SJCRH30 (cell line): ENCODE results near the gene ITGA11. TPM values are rescaled to one million over a fixed set of nuclear protein-coding genes. Genes with fewer than 3 reads are reported as not detected.

Experiments used
- DNase-seq, 2 experiments: peaks; one replicate each; pipeline ENCODE4 v3.0.0-alpha.2; 2015 to 2020
- H3K27ac ChIP-seq: fragments of 250-450 bp; sonication (Bioruptor Pico); 2 replicates; pipeline ENCODE4 v1.5.1; 2020; ENCODE audit warnings: mild to moderate bottlenecking, moderate library complexity
- H3K27me3 ChIP-seq: fragments of 250-450 bp; sonication (Bioruptor Pico); 2 replicates; pipeline ENCODE4 v1.5.1; 2020; ENCODE audit warnings: mild to moderate bottlenecking, moderate library complexity
- H3K36me3 ChIP-seq: fragments of 250-450 bp; sonication (Bioruptor Pico); 2 replicates; pipeline ENCODE4 v1.5.1; 2020; ENCODE audit warnings: mild to moderate bottlenecking, moderate library complexity
- H3K4me1 ChIP-seq: fragments of 250-450 bp; sonication (Bioruptor Pico); 2 replicates; pipeline ENCODE4 v1.5.1; 2020; ENCODE audit warnings: mild to moderate bottlenecking, moderate library complexity
- H3K4me3 ChIP-seq: fragments of 250-450 bp; sonication (Bioruptor Pico); 2 replicates; pipeline ENCODE4 v1.5.1; 2020; ENCODE audit warnings: mild to moderate bottlenecking, moderate library complexity
- H3K9me3 ChIP-seq: fragments of 250-450 bp; sonication (Bioruptor Pico); replicated peaks from 2 replicates; pipeline ENCODE4 v1.5.1; 2020; ENCODE audit warnings: mild to moderate bottlenecking, moderate library complexity
- total RNA-seq: library from RNA; depleted of rRNA; stranded (reverse); fragments of >200 nt; shearing (Covaris generic); gene quantifications from 2 replicates; pipeline ENCODE4 v1.2.3, GENCODE V29; 2014

The ITGA11 gene
- total RNA-seq, 1 experiment from 2014 or later: not detected

- peaks cover 22% of the 10 kb centered on the region for H3K4me1 ChIP-seq
- H3K36me3 ChIP-seq: 0 out of 2 replicates have a peak, but pooled peaks cover 5% of the 10 kb centered on the region
- H3K27ac ChIP-seq: peak overlapping the region; percentile 96
- H3K4me3 ChIP-seq: peak overlapping the region; percentile 78
- DNase-seq: peak; percentile 83 to 89
- no peaks in the 10 kb centered on the region for H3K27me3 ChIP-seq
- H3K9me3 ChIP-seq: no peaks in the 10 kb centered on the region
Observed at GRCh38 chr15:68277131-68277602, 154.8 kb downstream of the ITGA11 start.

- Histone ChIP-seq H3K27me3 (no peaks in the 10 kb centered on the region), H3K4me1 (peaks cover 17% of the 10 kb centered on the region), H3K9me3 (no peaks in the 10 kb centered on the region), H3K4me3 (peak overlapping the region; percentile 78), H3K36me3 (0 out of 2 replicates have a peak, but pooled peaks cover 5% of the 10 kb centered on the region), H3K27ac (peak overlapping the region; percentile 96)
- DNase-seq: peak in 1 of 2 experiments; percentile 37
Observed at GRCh38 chr15:68276668-68277067, 155.3 kb downstream of the ITGA11 start.

GRCh38 chr15:68275165-68275746 is 156.7 kb downstream of the ITGA11 start:
- Histone ChIP-seq H3K36me3 (no peaks in the 10 kb centered on the region), H3K27me3 (no peaks in the 10 kb centered on the region), H3K27ac (no peak overlapping the region), H3K4me1 (peaks cover 3% of the 10 kb centered on the region), H3K9me3 (no peaks in the 10 kb centered on the region), H3K4me3 (no peak overlapping the region)
- no peak for DNase-seq

- no peak for DNase-seq
- H3K4me3 ChIP-seq: no peak overlapping the region
- H3K4me1 ChIP-seq: no peaks in the 10 kb centered on the region; the same call in 1 of the 2 replicates
- no peaks in the 10 kb centered on the region for H3K9me3 ChIP-seq
- no peak overlapping the region for H3K27ac ChIP-seq
- no peaks in the 10 kb centered on the region for H3K27me3 ChIP-seq
- H3K36me3 ChIP-seq: no peaks in the 10 kb centered on the region
Observed at GRCh38 chr15:68274201-68274848, 157.6 kb downstream of the ITGA11 start.

GRCh38 chr15:68272721-68273271 is 159.2 kb downstream of the ITGA11 start:
- Histone ChIP-seq H3K27me3 (no peaks in the 10 kb centered on the region), H3K9me3 (no peaks in the 10 kb centered on the region), H3K36me3 (no peaks in the 10 kb centered on the region), H3K27ac (no peak overlapping the region), H3K4me3 (no peak overlapping the region), H3K4me1 (no peaks in the 10 kb centered on the region; the same call in 1 of the 2 replicates)
- DNase-seq: no peak

GRCh38 chr15:68271854-68272471 is 160.0 kb downstream of the ITGA11 start:
- DNase-seq: peak; percentile 26 to 55
- Histone ChIP-seq H3K4me1 (no peaks in the 10 kb centered on the region; the same call in 1 of the 2 replicates), H3K27ac (no peak overlapping the region), H3K27me3 (no peaks in the 10 kb centered on the region), H3K4me3 (peak overlapping the region; percentile 27), H3K36me3 (no peaks in the 10 kb centered on the region), H3K9me3 (no peaks in the 10 kb centered on the region)

GRCh38 chr15:68268405-68268804 is 163.6 kb downstream of the ITGA11 start:
- no peaks in the 10 kb centered on the region for H3K36me3 ChIP-seq
- H3K27me3 ChIP-seq: no peaks in the 10 kb centered on the region
- H3K4me1 ChIP-seq: no peaks in the 10 kb centered on the region
- H3K27ac ChIP-seq: no peak overlapping the region
- H3K4me3 ChIP-seq: no peak overlapping the region
- no peaks in the 10 kb centered on the region for H3K9me3 ChIP-seq
- DNase-seq: no peak

- no peaks in the 10 kb centered on the region for H3K36me3 ChIP-seq
- no peak overlapping the region for H3K4me3 ChIP-seq
Observed at GRCh38 chr15:68265674-68266073, 166.3 kb downstream of the ITGA11 start.

GRCh38 chr15:68265081-68265480 is 166.9 kb downstream of the ITGA11 start:
- Histone ChIP-seq H3K36me3 (no peaks in the 10 kb centered on the region), H3K27ac (no peak overlapping the region), H3K27me3 (no peaks in the 10 kb centered on the region), H3K9me3 (no peaks in the 10 kb centered on the region), H3K4me3 (no peak overlapping the region), H3K4me1 (no peaks in the 10 kb centered on the region)
- DNase-seq: no peak

More at GRCh38 chr15:68265674-68266073, 166.3 kb downstream of the ITGA11 start:
- no peak overlapping the region for H3K27ac ChIP-seq
- no peaks in the 10 kb centered on the region for H3K9me3 ChIP-seq
- no peak for DNase-seq
- H3K27me3 ChIP-seq: no peaks in the 10 kb centered on the region
- H3K4me1 ChIP-seq: no peaks in the 10 kb centered on the region

GRCh38 chr15:68264282-68264681 is 167.7 kb downstream of the ITGA11 start:
- no peaks in the 10 kb centered on the region for H3K36me3 ChIP-seq
- H3K27me3 ChIP-seq: no peaks in the 10 kb centered on the region
- no peak for DNase-seq
- H3K4me1 ChIP-seq: no peaks in the 10 kb centered on the region
- no peak overlapping the region for H3K4me3 ChIP-seq
- no peaks in the 10 kb centered on the region for H3K9me3 ChIP-seq
- H3K27ac ChIP-seq: no peak overlapping the region

- no peak for DNase-seq
- H3K9me3 ChIP-seq: no peaks in the 10 kb centered on the region
- H3K4me3 ChIP-seq: no peak overlapping the region
- H3K36me3 ChIP-seq: no peaks in the 10 kb centered on the region
- H3K27ac ChIP-seq: no peak overlapping the region
- no peaks in the 10 kb centered on the region for H3K27me3 ChIP-seq
- H3K4me1 ChIP-seq: no peaks in the 10 kb centered on the region
Observed at GRCh38 chr15:68262514-68263356, 169.2 kb downstream of the ITGA11 start.

GRCh38 chr15:68261980-68262379 is 170.0 kb downstream of the ITGA11 start:
- no peaks in the 10 kb centered on the region for H3K4me1 ChIP-seq
- H3K36me3 ChIP-seq: no peaks in the 10 kb centered on the region
- no peak for DNase-seq
- H3K27ac ChIP-seq: no peak overlapping the region
- H3K4me3 ChIP-seq: no peak overlapping the region
- H3K9me3 ChIP-seq: no peaks in the 10 kb centered on the region
- no peaks in the 10 kb centered on the region for H3K27me3 ChIP-seq

GRCh38 chr15:68261241-68261640 is 170.7 kb downstream of the ITGA11 start:
- Histone ChIP-seq H3K36me3 (no peaks in the 10 kb centered on the region), H3K4me3 (no peak overlapping the region), H3K27me3 (no peaks in the 10 kb centered on the region; the same call in 1 of the 2 replicates), H3K9me3 (no peaks in the 10 kb centered on the region), H3K4me1 (no peaks in the 10 kb centered on the region), H3K27ac (no peak overlapping the region)
- DNase-seq: no peak

GRCh38 chr15:68259883-68260282 is 172.1 kb downstream of the ITGA11 start:
- Histone ChIP-seq H3K27ac (no peak overlapping the region), H3K36me3 (no peaks in the 10 kb centered on the region), H3K4me3 (no peak overlapping the region), H3K9me3 (no peaks in the 10 kb centered on the region), H3K27me3 (no peaks in the 10 kb centered on the region; the same call in 1 of the 2 replicates), H3K4me1 (no peaks in the 10 kb centered on the region)
- DNase-seq: no peak
